PC-3 (cell line): Measurements from ENCODE around the gene DCAF4.

Source experiments
- CTCF ChIP-seq: fragments of 300-600 bp; sonication (generic); conservative IDR thresholded peaks from 2 replicates; pipeline ENCODE4 v1.5.1; 2017; ENCODE audit warnings: antibody characterized with exemption, low read depth, mild to moderate bottlenecking, low read length
- EZH2 ChIP-seq: fragments of 300-600 bp; sonication (generic); IDR thresholded peaks from one replicate; pipeline ENCODE4 v1.6.1; 2017; ENCODE audit warnings: antibody characterized with exemption, mild to moderate bottlenecking, low read length; ENCODE audit not compliant: unreplicated experiment

DNA sequence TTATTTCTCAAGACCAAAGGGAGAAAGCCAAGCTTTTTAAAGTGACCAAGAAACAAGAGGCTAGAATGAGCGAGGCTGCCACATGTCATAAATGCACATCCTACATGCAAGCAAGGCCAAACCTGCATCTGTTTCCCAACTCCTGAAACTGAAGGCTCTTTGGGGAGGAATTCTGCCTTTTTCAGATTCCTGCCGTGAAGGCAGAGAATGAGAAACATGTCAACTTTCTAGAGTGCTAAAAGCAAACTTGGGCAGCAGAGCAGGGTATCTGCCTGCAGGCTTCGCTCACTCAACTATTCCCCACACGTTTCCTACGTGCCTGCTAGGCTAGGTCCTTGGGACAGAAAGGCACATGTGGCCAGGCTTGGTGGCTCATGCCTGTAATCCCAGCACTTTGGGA, 47.5 kb upstream of the DCAF4 start:
- TF ChIP-seq CTCF, result no peak
- TF ChIP-seq EZH2, result no peak
